Sigmoid colon (tissue), 7 donors: ENCODE data around the gene TANGO2. TPM values are rescaled to one million over a fixed set of nuclear protein-coding genes. Genes with fewer than 3 reads are reported as not detected.

ENCODE experiments used
- DNase-seq: peaks from one replicate; pipeline ENCODE4 v3.0.0-alpha.2; 2019
- H3K27ac ChIP-seq, 4 donors: fragments of 200-600 bp; sonication (generic); one replicate each; pipeline ENCODE4 v1.5.1; 2016 to 2019; ENCODE audit warnings: mild to moderate bottlenecking in 1 of 4
- H3K27me3 ChIP-seq, 3 donors: fragments of 200-600 bp; sonication (generic); one replicate each; pipeline ENCODE4 v1.5.1; 2019; ENCODE audit warnings: mild to moderate bottlenecking in 1 of 3
- H3K36me3 ChIP-seq, 4 donors: fragments of 200-600 bp; sonication (generic); one replicate each; pipeline ENCODE4 v1.5.1; 2016 to 2019
- H3K4me1 ChIP-seq, 4 donors: fragments of 200-600 bp; sonication (generic); one replicate each; pipeline ENCODE4 v1.5.1; 2017 to 2019
- H3K4me3 ChIP-seq, 4 donors: fragments of 200-600 bp; sonication (generic); one replicate each; pipeline ENCODE4 v1.5.1; 2017 to 2019; ENCODE audit warnings: mild to moderate bottlenecking in 2 of 4, moderate library complexity in 1 of 4
- H3K9me3 ChIP-seq, 4 donors: fragments of 200-600 bp in 3 of 4; sonication (generic) in 3 of 4; one replicate each; pipeline versions ENCODE4 v1.5.1 to v1.6.1; 2013 to 2019
- CTCF ChIP-seq, 4 experiments: fragments of 450-650 bp in 3 of 4; fragments of 200-600 bp in 1 of 4; IDR thresholded peaks; one replicate each; pipeline ENCODE4 v1.5.1; 2016 to 2019; ENCODE audit warnings: antibody characterized with exemption in 4 of 4, mild to moderate bottlenecking in 3 of 4, moderate library complexity in 2 of 4
- EP300 ChIP-seq, 4 donors: sonication (generic); formaldehyde crosslinking; IDR thresholded peaks; one replicate each; pipeline ENCODE4 v1.6.1; 2017; ENCODE audit warnings: antibody characterized with exemption in 4 of 4
- POLR2A ChIP-seq, 2 donors: fragments of 450-650 bp; IDR thresholded peaks; one replicate each; pipeline ENCODE4 v1.6.1; 2016; ENCODE audit warnings: antibody characterized with exemption in 2 of 2, mild to moderate bottlenecking in 2 of 2, moderate library complexity in 2 of 2
- POLR2AphosphoS5 ChIP-seq, 4 donors: sonication (generic); formaldehyde crosslinking; IDR thresholded peaks; one replicate each; pipeline ENCODE4 v1.6.1; 2017; ENCODE audit warnings: antibody characterized with exemption in 4 of 4
- WGBS, 2 donors: extraction: QIAGEN DNeasy Blood & Tissue Kit; methylation state at CpG; one replicate each; pipeline ENCODE4 v1.1.7; 2013; 5-methylcytosine and 5-hydroxymethylcytosine counted together
- intact Hi-C: fragments of 100-400 bp; cut with DNase I; formaldehyde crosslinking; loops from one replicate; pipeline ENCODE4 v1.15.1; 2023
- polyA plus RNA-seq, 3 donors: library from polyadenylated mRNA; stranded (reverse); fragments of 200-250 nt; gene quantifications; one replicate each; pipeline ENCODE4 v1.2.3, GENCODE V29; 2013
- total RNA-seq, 4 donors: library from RNA; depleted of rRNA; stranded (reverse); fragments of >200 nt; gene quantifications; one replicate each; pipeline ENCODE4 v1.1.0, GENCODE V29; 2016
- donor health status: healthy with polysubstance abuse.
- donor health status: Bipolar disorder and iron deficiency.
- donor health status: healthy.

Gene TANGO2
- total and polyA plus RNA-seq, 7 donors = 24.2 to 46.2 (median 31.6) TPM

GRCh38 chr22:20012741-20013331 is 8.1 kb upstream of the TANGO2 start:
- intact Hi-C loops = loop anchor here (1.0 kb wide), 1 partner anchor 43 kb away; no protein-coding TSS in a partner anchor
- 90 to 91% methylated on average over 10 of the region's 10 CpGs for WGBS, 2 donors
- H3K4me1 ChIP-seq = peaks cover 0 to 30% (median 21%) of the 10 kb centered on the region in 4 donors

GRCh38 chr22:20013382-20013871 is 7.5 kb upstream of the TANGO2 start:
- Histone ChIP-seq H3K36me3 (no peaks in the 10 kb centered on the region), H3K27ac (no peak overlapping the region), H3K27me3 (no peaks in the 10 kb centered on the region), H3K4me1 (peaks cover 0 to 30% (median 21%) of the 10 kb centered on the region in 4 donors), H3K9me3 (no peaks in the 10 kb centered on the region), H3K4me3 (no peak overlapping the region)
- WGBS, 2 donors = 24 to 52% methylated on average over 11 of the region's 11 CpGs
- peak; percentile 85 for DNase-seq
- intact Hi-C loops = loop anchor here (1.0 kb wide), 1 partner anchor 43 kb away; no protein-coding TSS in a partner anchor
- TF ChIP-seq CTCF (IDR thresholded peaks at IDR 0.05) = peak; percentile 74 to 96 (median 88)
- no peak for TF ChIP-seq POLR2AphosphoS5 (IDR thresholded peaks at IDR 0.05)
- no peak for TF ChIP-seq POLR2A (IDR thresholded peaks at IDR 0.05)
- TF ChIP-seq EP300 (IDR thresholded peaks at IDR 0.05) = no peak

More at GRCh38 chr22:20012741-20013331, 8.1 kb upstream of the TANGO2 start:
- no peak for TF ChIP-seq CTCF (IDR thresholded peaks at IDR 0.05)
- TF ChIP-seq POLR2A (IDR thresholded peaks at IDR 0.05) = no peak
- TF ChIP-seq EP300 (IDR thresholded peaks at IDR 0.05) = no peak
- TF ChIP-seq POLR2AphosphoS5 (IDR thresholded peaks at IDR 0.05) = no peak
- H3K36me3 ChIP-seq = no peaks in the 10 kb centered on the region
- DNase-seq = no peak
- H3K27ac ChIP-seq = no peak overlapping the region
- no peaks in the 10 kb centered on the region for H3K27me3 ChIP-seq
- no peak overlapping the region for H3K4me3 ChIP-seq
- H3K9me3 ChIP-seq = no peaks in the 10 kb centered on the region

- no peak for DNase-seq
- intact Hi-C loops = no loop called here
- peaks cover 0 to 30% (median 21%) of the 10 kb centered on the region in 4 donors for H3K4me1 ChIP-seq
- 19 to 69% methylated on average over 5 of the region's 5 CpGs for WGBS, 2 donors
- no peaks in the 10 kb centered on the region for H3K27me3 ChIP-seq
- H3K4me3 ChIP-seq = no peak overlapping the region
- H3K9me3 ChIP-seq = no peaks in the 10 kb centered on the region
- no peak overlapping the region for H3K27ac ChIP-seq
- H3K36me3 ChIP-seq = no peaks in the 10 kb centered on the region
- TF ChIP-seq EP300 (IDR thresholded peaks at IDR 0.05) = no peak
- TF ChIP-seq POLR2A (IDR thresholded peaks at IDR 0.05) = no peak
- TF ChIP-seq CTCF (IDR thresholded peaks at IDR 0.05) = no peak
- no peak for TF ChIP-seq POLR2AphosphoS5 (IDR thresholded peaks at IDR 0.05)
Observed at GRCh38 chr22:20014526-20015186, 6.3 kb upstream of the TANGO2 start.

- WGBS, 2 donors = 83 to 95% methylated on average over 10 of the region's 10 CpGs
- H3K36me3 ChIP-seq = no peaks in the 10 kb centered on the region
- H3K27ac ChIP-seq = no peak overlapping the region
- no peaks in the 10 kb centered on the region for H3K9me3 ChIP-seq
- no peak overlapping the region for H3K4me3 ChIP-seq
- intact Hi-C loops = no loop called here
- TF ChIP-seq EP300 (IDR thresholded peaks at IDR 0.05) (no peak), POLR2A (IDR thresholded peaks at IDR 0.05) (no peak), CTCF (IDR thresholded peaks at IDR 0.05) (no peak), POLR2AphosphoS5 (IDR thresholded peaks at IDR 0.05) (no peak)
- no peaks in the 10 kb centered on the region for H3K27me3 ChIP-seq
- no peak for DNase-seq
- H3K4me1 ChIP-seq = peaks cover 0 to 31% (median 23%) of the 10 kb centered on the region in 4 donors
Observed at GRCh38 chr22:20015187-20015625, 5.7 kb upstream of the TANGO2 start.
